ENCODE measurements around the gene LPCAT2.

- TF ChIP-seq CTCF (conservative IDR thresholded peaks at IDR 0.05 in 1 of 2, IDR thresholded peaks at IDR 0.05 in 1 of 2; ENCODE audit: extremely low read depth in 1 of 2, insufficient read depth in 1 of 2, low read depth in 1 of 2, low read length in 2 of 2) (no peak), EZH2 (IDR thresholded peaks at IDR 0.05; ENCODE audit: borderline replicate concordance, low read length) (no peak)
Measured at GRCh38 chr16:55576384-55576783, 67.5 kb downstream of the LPCAT2 start.

Data from mammary epithelial cell (primary cell).